Small intestine (tissue), 7 donors: ENCODE measurements around the gene VIL1. TPM values are rescaled to one million over a fixed set of nuclear protein-coding genes. Genes with fewer than 3 reads are reported as not detected.

Experiments
- DNase-seq, 2 donors: peaks; one replicate each; pipeline versions ENCODE4 v3.0.0 to v3.0.0-alpha.2; 2013
- FAIRE-seq: peaks from 2 replicates; lab custom pipeline; 2012; peaks lifted over from hg19 to GRCh38; lab: Jason Lieb, UNC
- H3K27ac ChIP-seq, 3 donors: one replicate each; pipeline ENCODE4 v1.5.1; 2013; ENCODE audit warnings: low read length in 2 of 3, mild to moderate bottlenecking in 2 of 3, control low read depth in 1 of 3, inconsistent platforms in 1 of 3, low read depth in 1 of 3, moderate library complexity in 1 of 3
- H3K27me3 ChIP-seq, 3 donors: one replicate each; pipeline ENCODE4 v1.6.1; 2013; ENCODE audit warnings: low read length in 3 of 3, inconsistent platforms in 1 of 3; ENCODE audit not compliant: control insufficient read depth in 3 of 3, insufficient read depth in 3 of 3
- H3K36me3 ChIP-seq, 3 donors: one replicate each; pipeline ENCODE4 v1.6.1; 2013; ENCODE audit warnings: low read length in 3 of 3, inconsistent platforms in 1 of 3, low read depth in 1 of 3, mild to moderate bottlenecking in 1 of 3, moderate library complexity in 1 of 3; ENCODE audit not compliant: control insufficient read depth in 3 of 3, insufficient read depth in 2 of 3
- H3K4me1 ChIP-seq, 3 donors: one replicate each; pipeline ENCODE4 v1.6.1; 2013; ENCODE audit warnings: low read length in 2 of 3, inconsistent platforms in 1 of 3, low read depth in 1 of 3, mild to moderate bottlenecking in 1 of 3, moderate library complexity in 1 of 3; ENCODE audit not compliant: control insufficient read depth in 3 of 3, insufficient read depth in 2 of 3
- H3K4me3 ChIP-seq, 3 donors: one replicate each; pipeline ENCODE4 v1.5.1; 2013; ENCODE audit warnings: low read length in 3 of 3, control low read depth in 1 of 3, inconsistent platforms in 1 of 3, low read depth in 1 of 3, mild to moderate bottlenecking in 1 of 3, moderate library complexity in 1 of 3
- H3K9me3 ChIP-seq, 2 donors: one replicate each; pipeline ENCODE4 v1.6.1; 2013; ENCODE audit warnings: low read depth in 1 of 2, low read length in 1 of 2; ENCODE audit not compliant: control insufficient read depth in 2 of 2, insufficient read depth in 1 of 2
- WGBS, 3 donors: extraction: QIAGEN DNeasy Blood & Tissue Kit; methylation state at CpG; one replicate each; pipeline ENCODE4 v1.1.7; 2013; 5-methylcytosine and 5-hydroxymethylcytosine counted together
- polyA plus RNA-seq, 4 donors: library from polyadenylated mRNA; stranded (reverse) in 3 of 4; unstranded in 1 of 4; fragments of 200-250 nt in 3 of 4; fragments of 120-200 nt in 1 of 4; gene quantifications; one replicate each; pipeline versions ENCODE4 v1.2.1 to v1.2.3, GENCODE V29; 2013
- donor health status: healthy with polysubstance abuse.
- donor health status: control.
- donor health status: control.
- donor health status: Bipolar disorder and iron deficiency.
- donor health status: healthy.

The VIL1 gene
- polyA plus RNA-seq, 4 donors: 247 to 678 (median 313) TPM

GRCh38 chr2:218405746-218406208 is 13.1 kb upstream of the VIL1 start:
- Histone ChIP-seq H3K9me3 (no peaks in the 10 kb centered on the region), H3K4me1 (peaks cover 3 to 62% (median 5%) of the 10 kb centered on the region in 3 donors), H3K27ac (peak overlapping the region; percentile 91 to 94 (median 91)), H3K36me3 (peaks cover 18 to 51% (median 31%) of the 10 kb centered on the region in 3 donors), H3K4me3 (peak overlapping the region in 2 of 3 donors; percentile 16 to 31), H3K27me3 (no peaks in the 10 kb centered on the region)
- no peak for FAIRE-seq
- DNase-seq: peak in 1 of 2 donors; percentile 42
- 2 to 3% (median 3%) methylated on average over 15 of the region's 15 CpGs for WGBS, 3 donors

GRCh38 chr2:218406209-218406948 is 12.5 kb upstream of the VIL1 start:
- peak overlapping the region; percentile 91 to 97 (median 91) for H3K27ac ChIP-seq
- FAIRE-seq: no peak

GRCh38 chr2:218406949-218407618 is 11.8 kb upstream of the VIL1 start:
- Histone ChIP-seq H3K4me3 (peak overlapping the region in 2 of 3 donors; percentile 12 to 60), H3K27me3 (no peaks in the 10 kb centered on the region), H3K4me1 (peaks cover 0 to 53% (median 3%) of the 10 kb centered on the region in 3 donors), H3K36me3 (peaks cover 16 to 39% (median 25%) of the 10 kb centered on the region in 3 donors), H3K9me3 (no peaks in the 10 kb centered on the region), H3K27ac (peak overlapping the region; percentile 61 to 97 (median 90))
- FAIRE-seq (no peak), DNase-seq (peak; percentile 80 to 94)
- 2 to 7% (median 5%) methylated on average over 13 of the region's 13 CpGs for WGBS, 3 donors

More at GRCh38 chr2:218406209-218406948, 12.5 kb upstream of the VIL1 start:
- Histone ChIP-seq H3K4me1 (peaks cover under 1 to 60% (median 5%) of the 10 kb centered on the region in 3 donors), H3K36me3 (peaks cover 18 to 46% (median 31%) of the 10 kb centered on the region in 3 donors), H3K4me3 (peak overlapping the region; percentile 16 to 60 (median 27)), H3K9me3 (no peaks in the 10 kb centered on the region), H3K27me3 (no peaks in the 10 kb centered on the region)
- peak; percentile 95 to 97 for DNase-seq
- WGBS, 3 donors: 0 to 1% (median 1%) methylated on average over 21 to 56 of the region's 56 CpGs

GRCh38 chr2:218407717-218408116 is 11.2 kb upstream of the VIL1 start:
- WGBS, 3 donors: 67 to 78% (median 75%) methylated on average over 8 of the region's 8 CpGs
- Histone ChIP-seq H3K36me3 (peaks cover 11 to 33% (median 21%) of the 10 kb centered on the region in 3 donors), H3K27ac (peak overlapping the region in 2 of 3 donors; percentile 90 to 97), H3K4me1 (peaks cover 0 to 47% (median 3%) of the 10 kb centered on the region in 3 donors), H3K27me3 (no peaks in the 10 kb centered on the region), H3K9me3 (no peaks in the 10 kb centered on the region), H3K4me3 (no peak overlapping the region)
- DNase-seq: no peak
- no peak for FAIRE-seq

GRCh38 chr2:218418321-218418716 is 604 bp upstream of the VIL1 start:
- Histone ChIP-seq H3K36me3 (peaks cover 0 to 29% (median 0%) of the 10 kb centered on the region in 3 donors), H3K4me3 (no peak overlapping the region), H3K27me3 (no peaks in the 10 kb centered on the region), H3K4me1 (peaks cover 0 to 28% (median 4%) of the 10 kb centered on the region in 3 donors), H3K27ac (peak overlapping the region; percentile 64 to 87 (median 80)), H3K9me3 (no peaks in the 10 kb centered on the region)
- no peak for FAIRE-seq
- WGBS, 3 donors: 52 to 71% (median 60%) methylated on average over 5 of the region's 5 CpGs
- no peak for DNase-seq

GRCh38 chr2:218419630-218420216 is 800 bp downstream of the VIL1 start:
- peak overlapping the region; percentile 80 to 93 (median 81) for H3K27ac ChIP-seq
- peak overlapping the region; percentile 28 to 78 (median 69) for H3K4me3 ChIP-seq
- 12 to 57% (median 34%) methylated on average over 7 of the region's 7 CpGs for WGBS, 3 donors

GRCh38 chr2:218421027-218421426 is 2.1 kb downstream of the VIL1 start:
- DNase-seq: peak in 1 of 2 donors; percentile 54
- Histone ChIP-seq H3K9me3 (no peaks in the 10 kb centered on the region), H3K4me3 (peak overlapping the region in 2 of 3 donors; percentile 69 to 78), H3K27ac (peak overlapping the region; percentile 69 to 94 (median 93)), H3K27me3 (no peaks in the 10 kb centered on the region), H3K36me3 (peaks cover 2 to 54% (median 5%) of the 10 kb centered on the region in 3 donors), H3K4me1 (peaks cover 0 to 30% (median 4%) of the 10 kb centered on the region in 3 donors)
- WGBS, 3 donors: 23 to 67% (median 37%) methylated on average over 2 of the region's 2 CpGs
- FAIRE-seq: no peak

More at GRCh38 chr2:218419630-218420216, 800 bp downstream of the VIL1 start:
- H3K27me3 ChIP-seq: no peaks in the 10 kb centered on the region
- FAIRE-seq: no peak
- H3K9me3 ChIP-seq: no peaks in the 10 kb centered on the region
- H3K36me3 ChIP-seq: peaks cover 0 to 43% (median 5%) of the 10 kb centered on the region in 3 donors
- peaks cover 0 to 30% (median 4%) of the 10 kb centered on the region in 3 donors for H3K4me1 ChIP-seq
- DNase-seq: peak; percentile 45 to 54
